ENCODE data around the gene MANEA.

MANEA gene

DNA sequence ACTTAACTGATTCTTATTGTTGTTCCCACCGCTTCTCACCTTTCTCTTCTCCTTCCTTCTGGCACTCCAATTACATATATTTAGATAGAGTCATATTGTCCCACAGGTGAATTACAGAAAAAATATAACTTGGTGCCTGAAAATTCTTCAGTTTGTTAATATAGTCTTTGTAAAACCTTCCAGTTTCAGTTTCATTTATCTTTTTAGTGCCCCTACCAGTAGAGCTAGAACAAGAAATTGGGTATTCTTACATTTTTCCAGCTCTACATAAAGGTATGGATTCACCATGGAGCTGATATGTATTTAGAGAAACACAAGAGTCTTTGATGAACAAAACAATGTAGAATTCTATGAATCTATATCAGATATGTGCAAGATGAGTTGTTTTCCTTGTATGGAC lies 10.7 kb downstream of the MANEA start:
- in situ Hi-C loops (cut with MboI; ENCODE audit: low sequenced_read_pairs) = no loop called here

DNA sequence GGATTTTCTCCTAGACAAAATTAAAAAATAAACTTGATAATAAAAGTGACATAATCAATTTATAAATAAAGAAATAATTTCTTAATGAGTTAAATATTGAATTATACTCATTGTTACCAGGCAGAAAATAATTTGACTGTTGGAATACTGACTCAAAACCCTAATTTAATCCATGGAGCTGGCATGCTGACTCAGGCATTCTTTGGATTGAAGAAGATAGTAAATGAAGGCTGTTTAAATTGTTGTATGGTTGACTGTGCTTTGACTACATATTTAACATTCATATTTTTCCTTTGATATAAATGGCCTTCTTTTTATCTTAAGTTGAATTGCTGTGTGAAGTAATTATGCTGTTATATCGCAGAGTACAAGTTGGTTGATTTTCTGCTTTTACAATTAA lies 11.7 kb downstream of the MANEA start:
- in situ Hi-C loops (cut with MboI; ENCODE audit: low sequenced_read_pairs) = no loop called here

DNA sequence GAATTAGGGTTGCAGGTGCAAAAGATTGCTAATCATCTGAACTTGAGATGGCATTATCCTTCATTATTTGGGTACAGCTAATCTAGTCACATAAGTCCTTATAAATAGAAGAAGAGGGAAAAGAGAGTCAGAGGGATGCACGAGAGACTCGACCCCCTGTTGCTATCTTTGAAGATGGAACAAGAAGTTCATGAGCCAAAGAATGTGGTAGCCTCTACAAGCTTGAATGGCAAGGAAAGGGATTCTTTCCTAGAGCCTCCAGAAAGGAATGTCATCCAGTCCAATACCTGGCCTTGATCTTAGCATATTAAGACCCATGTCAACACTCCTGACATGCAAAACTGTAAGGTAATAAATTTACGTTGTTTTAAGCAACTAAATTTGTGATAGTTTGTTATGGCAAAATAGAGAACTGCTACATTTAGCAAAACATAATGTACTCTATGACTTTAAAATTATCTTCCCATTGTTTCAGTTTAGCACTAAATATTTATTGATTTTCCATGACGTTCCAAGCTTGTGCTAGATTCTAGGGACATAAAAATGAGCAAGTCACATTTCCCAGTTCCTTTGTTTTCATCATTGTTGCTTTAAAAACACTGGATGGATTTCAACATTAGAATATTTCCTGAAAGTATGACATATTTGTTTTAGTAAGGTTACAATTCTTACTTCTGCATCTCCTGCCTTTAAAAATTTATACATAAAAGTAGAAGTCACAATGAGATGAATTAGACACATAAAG lies 12.7 kb downstream of the MANEA start:
- in situ Hi-C loops (cut with MboI; ENCODE audit: low sequenced_read_pairs) = no loop called here

DNA sequence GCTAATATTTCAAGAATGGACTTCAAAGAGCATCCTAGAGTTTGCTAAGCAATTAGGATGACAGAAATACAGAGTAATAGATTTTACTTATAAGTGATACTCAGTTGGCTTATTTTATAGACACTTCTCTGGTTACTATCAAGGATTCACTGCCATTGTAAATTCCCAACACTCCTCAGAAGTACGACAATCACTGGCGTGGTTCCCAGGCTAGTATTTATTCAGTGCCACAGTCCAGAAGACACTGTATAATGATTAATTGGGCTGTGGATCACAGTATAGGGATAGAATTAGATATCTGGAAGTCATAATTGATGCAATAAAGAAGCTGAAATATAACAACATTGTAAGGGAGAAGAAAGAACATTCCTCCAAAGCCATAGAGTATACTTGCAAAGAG lies 15.7 kb downstream of the MANEA start:
- in situ Hi-C loops (cut with MboI; ENCODE audit: low sequenced_read_pairs) = no loop called here

DNA sequence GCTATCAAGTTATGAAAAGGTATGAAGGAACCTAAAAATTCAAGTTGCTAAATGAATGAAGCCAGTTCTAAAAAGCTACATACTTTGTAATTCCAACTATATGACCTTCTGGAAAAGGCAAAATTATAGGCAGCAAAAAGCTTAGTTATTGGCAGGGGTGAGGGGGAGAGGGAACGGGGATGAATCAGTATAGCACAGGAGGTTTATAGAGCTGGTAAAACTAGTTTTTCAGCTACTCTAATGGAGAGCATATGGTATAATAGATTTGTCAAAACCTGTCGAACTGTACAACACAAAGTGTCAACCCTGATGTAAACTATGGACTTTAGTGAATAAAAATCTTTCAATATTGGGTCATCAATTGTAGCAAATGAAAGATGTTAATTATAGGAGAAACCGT lies 18.7 kb downstream of the MANEA start:
- in situ Hi-C loops (cut with MboI; ENCODE audit: low sequenced_read_pairs) = no loop called here

DNA sequence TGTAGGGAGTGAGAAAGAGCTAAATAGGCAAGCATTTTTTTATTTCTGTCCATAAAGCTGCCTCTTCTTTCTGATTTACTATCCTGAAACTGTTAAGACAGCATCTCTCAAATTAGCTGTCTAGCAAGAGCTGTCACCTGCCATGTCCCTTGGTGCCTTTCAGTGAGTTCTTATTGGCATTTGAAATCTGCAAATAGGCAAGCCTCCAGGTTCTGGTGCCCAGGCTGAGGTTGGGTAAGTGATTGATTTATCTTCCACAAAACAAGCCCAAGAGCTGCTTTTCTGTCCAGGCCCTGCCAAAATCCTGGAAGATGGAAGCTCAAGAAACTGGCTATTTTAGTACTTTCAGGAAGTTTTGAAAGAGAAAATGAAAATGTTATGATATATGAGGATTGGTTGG lies 22.4 kb downstream of the MANEA start:
- in situ Hi-C loops (cut with MboI; ENCODE audit: low sequenced_read_pairs) = no loop called here

DNA sequence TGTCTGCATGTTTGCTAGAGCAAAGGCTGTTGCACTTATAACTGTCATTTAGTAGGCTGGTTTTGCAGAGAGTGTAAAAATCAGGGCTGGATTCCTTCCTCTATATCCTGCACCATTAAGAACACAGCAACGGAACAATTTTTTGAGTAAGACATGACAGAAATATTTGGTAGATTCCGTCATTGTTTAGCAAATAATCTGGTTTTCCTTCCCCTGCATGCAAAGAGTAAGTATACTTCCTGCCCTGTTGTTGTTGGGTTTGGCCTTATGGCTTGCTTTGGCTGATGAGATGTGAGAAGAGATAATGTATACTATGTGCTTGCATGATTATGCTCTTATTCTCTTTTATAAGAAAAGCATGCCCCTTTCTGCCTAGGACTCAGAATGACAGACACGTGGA lies 23.8 kb downstream of the MANEA start:
- in situ Hi-C loops (cut with MboI; ENCODE audit: low sequenced_read_pairs) = no loop called here

DNA sequence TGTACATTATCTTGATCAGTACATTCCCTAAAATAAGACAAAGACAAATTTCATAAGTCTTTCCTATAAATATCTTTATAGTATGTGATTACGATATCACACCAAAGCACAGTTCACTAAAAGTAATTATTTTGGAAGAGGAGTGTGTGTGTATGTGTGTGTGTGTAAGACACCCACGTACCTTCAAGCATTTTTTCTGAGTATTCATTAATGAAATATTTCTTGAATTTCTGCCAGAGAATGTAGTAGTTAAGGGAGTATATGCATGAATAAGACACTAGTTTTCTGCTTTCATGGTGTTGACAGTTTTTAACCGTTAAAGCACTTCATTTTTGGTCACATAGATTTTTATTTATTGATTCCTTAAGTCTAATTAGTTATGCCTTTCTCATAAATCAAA lies 36.8 kb downstream of the MANEA start:
- in situ Hi-C loops (cut with MboI; ENCODE audit: low sequenced_read_pairs) = no loop called here

DNA sequence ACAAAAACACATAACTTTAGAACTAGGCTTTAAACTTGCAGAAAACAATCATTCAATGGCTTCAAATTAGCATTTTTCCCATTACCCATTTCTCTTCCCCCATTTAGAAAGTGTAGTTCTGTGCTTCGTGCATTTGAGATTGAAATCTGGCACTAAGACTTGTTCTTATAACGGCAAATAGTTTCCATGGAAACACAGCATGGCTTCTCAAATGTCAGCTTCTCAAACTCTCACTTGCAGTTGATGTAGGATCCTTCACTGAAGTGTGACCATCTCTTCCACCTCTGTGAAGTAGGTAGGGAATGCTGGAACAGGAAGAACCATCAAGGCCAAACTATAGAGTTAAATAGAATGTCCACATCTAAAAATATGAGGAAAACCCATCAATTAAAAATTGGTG lies 52.2 kb downstream of the MANEA start:
- in situ Hi-C loops (cut with MboI; ENCODE audit: low sequenced_read_pairs) = no loop called here

DNA sequence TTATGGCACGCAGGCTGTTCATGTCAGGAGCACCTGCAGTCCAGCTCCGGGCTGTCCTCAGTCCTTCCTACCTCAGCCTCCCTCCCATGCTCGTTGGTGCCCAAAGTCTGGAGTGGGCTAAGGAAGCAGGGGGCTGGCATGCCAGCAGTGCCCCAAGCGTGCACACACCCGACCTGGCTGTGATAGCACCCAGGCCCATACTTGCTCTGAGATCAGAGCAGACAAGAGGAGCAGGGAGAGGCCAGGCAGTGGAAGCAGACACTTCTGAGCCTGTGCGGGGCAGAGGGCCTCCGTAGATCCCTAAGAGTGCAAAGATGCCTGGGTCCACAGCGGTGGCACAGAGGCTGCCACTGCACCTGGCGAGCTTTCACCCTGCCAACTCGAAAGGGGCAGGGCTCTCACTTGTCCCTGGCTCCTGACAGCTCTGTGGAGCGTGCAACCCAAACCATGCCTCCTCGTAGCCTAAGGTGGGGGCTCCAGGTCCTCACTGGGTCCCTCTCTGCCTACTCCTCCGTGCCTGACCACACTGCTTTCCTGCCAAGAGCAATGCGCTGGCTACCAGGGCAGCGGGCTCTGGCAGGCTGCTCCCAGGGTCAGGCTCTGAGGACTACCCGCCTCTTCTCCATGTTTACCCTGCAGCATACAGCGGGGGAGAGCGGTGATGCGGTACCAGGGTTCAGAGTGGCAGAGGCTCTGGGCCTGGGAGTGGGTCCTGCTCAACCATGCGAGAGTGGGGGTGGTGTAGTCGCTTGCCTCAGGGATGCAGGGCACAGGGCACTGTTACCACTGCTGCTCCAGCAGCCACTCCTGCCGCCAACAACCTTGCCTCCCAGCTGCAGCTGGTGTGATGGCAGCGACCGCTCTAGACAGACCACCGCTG lies 59.5 kb downstream of the MANEA start:
- in situ Hi-C loops (cut with MboI; ENCODE audit: low sequenced_read_pairs) = no loop called here

DNA sequence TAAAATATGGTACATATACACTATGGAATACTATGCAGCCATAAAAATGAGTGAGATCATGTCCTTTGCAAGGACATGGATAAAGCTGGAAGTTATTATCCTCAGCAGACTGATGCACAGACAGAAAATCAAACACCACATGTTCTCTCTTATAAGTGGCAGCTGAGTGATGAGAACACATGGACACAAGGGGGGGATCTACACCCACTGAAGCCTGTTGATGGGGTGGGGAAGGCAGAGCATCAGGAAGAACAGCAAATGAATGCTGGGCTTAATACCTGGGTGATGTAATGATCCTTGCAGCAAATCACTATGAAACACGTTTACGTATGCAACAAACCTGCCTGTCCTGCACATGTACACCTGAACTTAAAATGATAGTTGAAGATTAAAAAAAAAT lies 71.3 kb downstream of the MANEA start:
- in situ Hi-C loops (cut with MboI; ENCODE audit: low sequenced_read_pairs) = no loop called here

DNA sequence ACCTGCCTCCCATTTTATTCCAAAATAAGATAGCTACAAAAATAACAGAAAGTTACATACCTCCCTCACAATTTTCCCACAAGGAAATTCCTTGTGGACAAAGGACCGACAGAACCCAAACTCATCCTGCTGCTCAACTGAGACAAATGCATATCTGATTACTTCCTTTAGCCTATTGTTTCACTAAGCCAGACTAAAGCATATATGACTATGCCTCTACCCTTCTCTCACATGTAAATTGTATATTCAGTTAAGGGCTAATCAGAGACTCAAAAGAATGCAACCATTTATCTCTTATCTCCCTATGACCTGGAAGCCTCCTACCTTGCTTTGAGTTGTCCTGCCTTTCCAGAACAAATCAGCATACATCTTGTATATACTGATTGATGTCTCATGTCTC lies 72.1 kb downstream of the MANEA start:
- in situ Hi-C loops (cut with MboI; ENCODE audit: low sequenced_read_pairs) = no loop called here

DNA sequence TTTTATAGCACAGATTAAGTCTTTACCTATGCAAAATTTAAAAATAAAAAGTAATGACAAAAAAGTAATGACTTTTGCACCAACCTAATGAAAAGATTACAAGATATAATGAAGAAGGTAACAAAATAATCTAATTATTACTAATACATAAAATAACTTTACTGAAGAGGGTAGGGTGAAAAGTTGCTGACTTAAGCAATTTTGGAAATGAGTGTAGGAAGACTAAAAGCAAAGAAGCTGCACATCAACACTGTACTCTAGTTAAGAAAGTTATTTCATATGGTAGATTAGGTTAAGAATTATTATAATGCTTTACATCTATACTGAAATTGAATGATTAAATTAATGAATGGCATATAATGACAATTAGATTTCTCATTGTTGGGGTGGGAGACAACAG lies 76.8 kb downstream of the MANEA start:
- in situ Hi-C loops (cut with MboI; ENCODE audit: low sequenced_read_pairs) = no loop called here

DNA sequence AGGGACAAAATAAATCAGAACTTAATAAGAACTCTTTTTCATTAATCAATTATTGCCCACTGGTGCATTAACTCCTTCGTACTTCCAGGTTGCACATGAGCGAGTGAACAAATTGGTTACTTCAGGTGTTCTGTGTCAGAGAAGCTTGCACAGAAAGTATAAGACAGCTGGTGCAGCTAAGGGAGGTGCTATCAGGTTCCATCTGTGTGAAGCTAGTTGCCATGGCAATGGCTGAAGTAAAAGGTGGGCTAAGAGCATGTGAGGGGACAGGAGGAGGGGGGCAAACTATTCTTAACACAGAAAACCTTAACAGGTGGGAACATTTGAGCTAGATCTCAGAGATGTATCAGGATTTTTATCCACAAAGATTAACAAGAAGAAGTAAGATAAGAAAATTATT lies 81.6 kb downstream of the MANEA start:
- in situ Hi-C loops (cut with MboI; ENCODE audit: low sequenced_read_pairs) = no loop called here

All from hTERT RPE-1 (cell line).